ENCODE measurements around the gene MRPL57.

MRPL57 gene

GRCh38 chr13:21221268-21221667 is 44.8 kb downstream of the MRPL57 start:
- TF ChIP-seq, protein P1, sequence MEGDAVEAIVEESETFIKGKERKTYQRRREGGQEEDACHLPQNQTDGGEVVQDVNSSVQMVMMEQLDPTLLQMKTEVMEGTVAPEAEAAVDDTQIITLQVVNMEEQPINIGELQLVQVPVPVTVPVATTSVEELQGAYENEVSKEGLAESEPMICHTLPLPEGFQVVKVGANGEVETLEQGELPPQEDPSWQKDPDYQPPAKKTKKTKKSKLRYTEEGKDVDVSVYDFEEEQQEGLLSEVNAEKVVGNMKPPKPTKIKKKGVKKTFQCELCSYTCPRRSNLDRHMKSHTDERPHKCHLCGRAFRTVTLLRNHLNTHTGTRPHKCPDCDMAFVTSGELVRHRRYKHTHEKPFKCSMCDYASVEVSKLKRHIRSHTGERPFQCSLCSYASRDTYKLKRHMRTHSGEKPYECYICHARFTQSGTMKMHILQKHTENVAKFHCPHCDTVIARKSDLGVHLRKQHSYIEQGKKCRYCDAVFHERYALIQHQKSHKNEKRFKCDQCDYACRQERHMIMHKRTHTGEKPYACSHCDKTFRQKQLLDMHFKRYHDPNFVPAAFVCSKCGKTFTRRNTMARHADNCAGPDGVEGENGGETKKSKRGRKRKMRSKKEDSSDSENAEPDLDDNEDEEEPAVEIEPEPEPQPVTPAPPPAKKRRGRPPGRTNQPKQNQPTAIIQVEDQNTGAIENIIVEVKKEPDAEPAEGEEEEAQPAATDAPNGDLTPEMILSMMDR (IDR thresholded peaks at IDR 0.05), result no peak
- no peak for TF ChIP-seq ZFX (IDR thresholded peaks at IDR 0.05; ENCODE audit: borderline replicate concordance)
- H3K27ac ChIP-seq, result no peak overlapping the region

- H3K27ac ChIP-seq, result no peak overlapping the region
- no peak for TF ChIP-seq ZFX (IDR thresholded peaks at IDR 0.05; ENCODE audit: borderline replicate concordance)
- TF ChIP-seq, protein P1 (IDR thresholded peaks at IDR 0.05), result no peak
These were observed 48.6 kb downstream of the MRPL57 start for GRCh38 chr13:21225082-21225481.

DNA sequence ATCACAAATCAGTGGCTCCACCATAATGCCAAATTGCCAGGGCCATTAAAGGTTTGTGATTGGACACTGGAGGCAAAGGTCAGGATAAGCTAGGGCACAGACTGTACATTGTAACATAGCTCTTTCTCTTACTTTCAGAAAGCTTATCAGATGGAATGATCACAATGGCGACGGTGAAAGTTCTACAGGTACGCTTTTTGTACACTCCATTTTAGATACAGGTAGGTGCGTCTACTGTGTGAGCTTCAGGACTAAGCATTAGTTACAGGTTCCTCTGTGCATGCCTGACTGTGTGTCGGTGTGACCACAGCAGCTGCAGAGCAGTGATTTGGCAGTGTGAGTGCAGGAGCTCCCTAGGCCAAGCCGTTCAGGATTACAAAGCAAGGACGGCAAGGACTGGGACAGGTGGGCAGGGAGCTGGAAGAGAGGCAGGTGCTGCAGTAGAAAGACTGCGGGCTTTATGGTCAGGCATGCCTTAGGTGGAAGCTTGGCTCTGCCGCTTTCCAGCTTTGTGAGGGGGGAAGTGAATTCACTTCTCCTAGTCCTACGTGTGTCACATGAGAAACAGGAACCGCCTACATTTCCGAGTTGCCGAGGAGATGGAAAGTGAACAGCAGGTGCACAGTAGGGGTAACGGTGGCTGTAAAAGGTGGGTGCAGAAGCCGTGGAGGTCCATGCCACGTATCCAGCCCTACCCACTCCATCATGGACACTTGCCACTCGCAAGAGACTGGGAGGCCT is 49.6 kb downstream of the MRPL57 start:
- H3K27ac ChIP-seq, result no peak overlapping the region
- TF ChIP-seq, protein P1 (IDR thresholded peaks at IDR 0.05), result no peak
- no peak for TF ChIP-seq ZFX (IDR thresholded peaks at IDR 0.05; ENCODE audit: borderline replicate concordance)

- H3K27ac ChIP-seq, result no peak overlapping the region
- no peak for TF ChIP-seq ZFX (IDR thresholded peaks at IDR 0.05; ENCODE audit: borderline replicate concordance)
- TF ChIP-seq, protein P1 (IDR thresholded peaks at IDR 0.05), result no peak
These were observed 51.5 kb downstream of the MRPL57 start for GRCh38 chr13:21227917-21228316.

Data from 22Rv1 (cell line).